HCT116 (cell line): ENCODE results near the gene PTPRO. TPM values are rescaled to one million over a fixed set of nuclear protein-coding genes. Genes with fewer than 3 reads are reported as not detected.

Experiments
- ATAC-seq: fragments of 200-7000 bp; cut with Tn5 transposase; 2 replicates; pipeline ENCODE4 v1.9.1; 2020; ENCODE audit warnings: mild to moderate bottlenecking, moderate library complexity
- BruUV-seq: library from RNA; stranded (reverse); fragments of 400-500 nt; replicated peaks from 2 replicates; lab custom pipeline; 2021; lab: Mats Ljungman, UMichigan
- CTCF ChIA-PET: fragments of 300-600 bp; sonication (Branson Sonifier 250); formaldehyde crosslinking; loops from one replicate; lab custom pipeline; 2021; ENCODE audit warnings: antibody characterized with exemption; lab: Charles Lee
- POLR2A ChIA-PET: fragments of 300-600, 350-600 bp; sonication (Branson Sonifier 250); formaldehyde crosslinking; loops from one replicate; lab custom pipeline; 2021; ENCODE audit warnings: antibody characterized with exemption; lab: Charles Lee
- RAD21 ChIA-PET, 2 experiments: fragments of 300-600 bp; sonication (Branson Sonifier 250); formaldehyde crosslinking; loops; one replicate each; lab custom pipeline; 2023; ENCODE audit warnings: low total read pairs in 2 of 2; ENCODE audit not compliant: uncharacterized antibody in 2 of 2, unreplicated experiment in 2 of 2, low non-redundant PET in 1 of 2; lab: Charles Lee
- DNase-seq: peaks from one replicate; pipeline ENCODE4 v3.0.0-alpha.2; 2010; ENCODE audit warnings: low read depth, low spot score
- H2AFZ ChIP-seq: fragments of 200-600 bp; shearing (Covaris generic), sonication (generic); 2 replicates; pipeline ENCODE4 v1.6.1; 2017; ENCODE audit warnings: low read depth, mixed run types, mixed read lengths, antibody characterized with exemption, low read length; ENCODE audit not compliant: poor library complexity, severe bottlenecking
- H3K27ac ChIP-seq: 2 replicates; pipeline ENCODE4 v1.5.1; 2012; ENCODE audit warnings: low read depth, low read length
- H3K27me3 ChIP-seq: fragments of 200-600 bp; sonication (generic); 2 replicates; pipeline ENCODE4 v1.6.1; 2016; ENCODE audit warnings: mixed run types, low read length, mixed read lengths; ENCODE audit not compliant: insufficient read depth
- H3K36me3 ChIP-seq, 2 experiments: fragments of 200-500 bp in 1 of 2; fragments of 200-600 bp in 1 of 2; sonication (Bioruptor generic) in 1 of 2; sonication (generic) in 1 of 2; 2 replicates each; pipeline versions ENCODE4 v1.5.1 to v1.6.1; 2014 to 2016; ENCODE audit warnings: low read length in 2 of 2, inconsistent platforms in 1 of 2, mixed read lengths in 1 of 2, mixed run types in 1 of 2; ENCODE audit not compliant: insufficient read depth in 2 of 2, control insufficient read depth in 1 of 2
- H3K4me1 ChIP-seq, 2 experiments: fragments of 200-600 bp in 1 of 2; sonication (generic) in 1 of 2; 2 replicates each; pipeline versions ENCODE4 v1.5.1 to v1.6.1; 2012 to 2017; ENCODE audit warnings: low read length in 2 of 2, inconsistent platforms in 1 of 2, mild to moderate bottlenecking in 1 of 2, mixed read lengths in 1 of 2, mixed run types in 1 of 2, moderate library complexity in 1 of 2; ENCODE audit not compliant: insufficient read depth in 2 of 2, control insufficient read depth in 1 of 2
- H3K4me2 ChIP-seq: fragments of 200-600 bp; sonication (generic); 2 replicates; pipeline ENCODE4 v1.6.1; 2017; ENCODE audit warnings: mixed run types, low read length, mixed read lengths
- H3K4me3 ChIP-seq, 2 experiments: fragments of 200-600 bp in 1 of 2; sonication (generic) in 1 of 2; replicated peaks in 1 of 2; 2 replicates each; pipeline ENCODE4 v1.5.1; 2011 to 2016; ENCODE audit warnings: low read length in 2 of 2, control low read depth in 1 of 2, low read depth in 1 of 2, mild to moderate bottlenecking in 1 of 2, mixed read lengths in 1 of 2, mixed run types in 1 of 2
- H3K79me2 ChIP-seq: fragments of 200-600 bp; sonication (generic); 2 replicates; pipeline ENCODE4 v1.6.1; 2017; ENCODE audit warnings: mild to moderate bottlenecking, mixed run types, low read length, moderate library complexity, mixed read lengths; ENCODE audit not compliant: insufficient read depth
- H3K9ac ChIP-seq: fragments of 200-600 bp; sonication (generic); 2 replicates; pipeline ENCODE4 v1.6.1; 2016; ENCODE audit warnings: low read length, mixed read lengths
- H3K9me2 ChIP-seq: fragments of 200-600 bp; sonication (generic), shearing (Covaris generic); 2 replicates; pipeline ENCODE4 v1.6.1; 2017; ENCODE audit warnings: mixed run types, mild to moderate bottlenecking, moderate library complexity; ENCODE audit not compliant: insufficient read depth
- H3K9me3 ChIP-seq, 2 experiments: fragments of 200-500 bp in 1 of 2; fragments of 200-600 bp in 1 of 2; sonication (Bioruptor generic) in 1 of 2; sonication (generic) in 1 of 2; 2 replicates each; pipeline ENCODE4 v1.6.1; 2014 to 2017; ENCODE audit warnings: low read length in 2 of 2, mixed read lengths in 2 of 2, inconsistent platforms in 1 of 2, low read depth in 1 of 2, mild to moderate bottlenecking in 1 of 2, mixed run types in 1 of 2, moderate library complexity in 1 of 2; ENCODE audit not compliant: control insufficient read depth in 1 of 2, insufficient read depth in 1 of 2
- H4K20me1 ChIP-seq: fragments of 200-600 bp; sonication (generic), shearing (Covaris generic); 2 replicates; pipeline ENCODE4 v1.6.1; 2017; ENCODE audit warnings: mixed run types, mild to moderate bottlenecking, moderate library complexity; ENCODE audit not compliant: insufficient read depth
- CBX3 ChIP-seq: IDR thresholded peaks from 2 replicates; pipeline ENCODE4 v1.6.1; 2012; ENCODE audit warnings: low read depth
- CEBPB ChIP-seq: IDR thresholded peaks from 2 replicates; pipeline ENCODE4 v1.6.1; 2012; ENCODE audit warnings: low read depth
- EGR1 ChIP-seq: IDR thresholded peaks from 2 replicates; pipeline ENCODE4 v1.6.1; 2012; ENCODE audit warnings: low read depth
- EZH2 ChIP-seq: fragments of 200-600 bp; sonication (generic); IDR thresholded peaks from 2 replicates; pipeline ENCODE4 v1.6.1; 2017; ENCODE audit warnings: antibody characterized with exemption, mixed run types
- JUND ChIP-seq: IDR thresholded peaks from 2 replicates; pipeline ENCODE4 v1.6.1; 2012
- POLR2A ChIP-seq: IDR thresholded peaks from 2 replicates; pipeline ENCODE4 v1.7.0; 2011; ENCODE audit warnings: borderline replicate concordance; ENCODE audit not compliant: insufficient read depth, insufficient read length; ENCODE audit errors: extremely low read depth
- RAD21 ChIP-seq: IDR thresholded peaks from 2 replicates; pipeline ENCODE4 v1.6.1; 2012; ENCODE audit warnings: low read depth, mild to moderate bottlenecking
- SP1 ChIP-seq: IDR thresholded peaks from 2 replicates; pipeline ENCODE4 v1.6.1; 2012; ENCODE audit warnings: low read depth
- TCF7L2 ChIP-seq: IDR thresholded peaks from 2 replicates; pipeline ENCODE4 v1.7.0; 2011; ENCODE audit warnings: borderline replicate concordance, inconsistent platforms; ENCODE audit not compliant: insufficient read depth, insufficient read length; ENCODE audit errors: extremely low read depth
- ZFX ChIP-seq: fragments of 450-650 bp; IDR thresholded peaks from 2 replicates; pipeline ENCODE4 v1.6.1; 2017
- intact Hi-C: fragments of 100-400 bp; cut with micrococcal nuclease; formaldehyde crosslinking; loops from 2 replicates; pipeline ENCODE4 v1.10.0; 2022
- total RNA-seq: library from RNA; stranded (reverse); gene quantifications from one replicate; pipeline ENCODE4 v1.2.1, GENCODE V29; 2021; ENCODE audit not compliant: unreplicated experiment
- TF ChIP-seq, protein P1 (sequence below), 3 experiments: fragments of 200-600 bp in 1 of 3; sonication (generic) in 1 of 3; IDR thresholded peaks in 2 of 3; conservative IDR thresholded peaks in 1 of 3; 2 replicates each; pipeline ENCODE4 v1.5.1; 2012 to 2017; ENCODE audit warnings: low read depth in 2 of 3, low read length in 2 of 3, antibody characterized with exemption in 1 of 3, borderline replicate concordance in 1 of 3, control low read depth in 1 of 3, mild to moderate bottlenecking in 1 of 3, mixed read lengths in 1 of 3, mixed run types in 1 of 3, moderate library complexity in 1 of 3; ENCODE audit not compliant: insufficient read depth in 1 of 3
- TF ChIP-seq, protein P2 (sequence below): IDR thresholded peaks from 2 replicates; pipeline ENCODE4 v1.6.1; 2012
- TF ChIP-seq, protein P3 (sequence below): IDR thresholded peaks from 2 replicates; pipeline ENCODE4 v1.6.1; 2011; ENCODE audit warnings: mild to moderate bottlenecking, low read length, moderate library complexity; ENCODE audit not compliant: insufficient replicate concordance; ENCODE audit errors: extremely low read depth

PTPRO gene
- total RNA-seq, 1 experiment from 2014 or later, result not detected

DNA sequence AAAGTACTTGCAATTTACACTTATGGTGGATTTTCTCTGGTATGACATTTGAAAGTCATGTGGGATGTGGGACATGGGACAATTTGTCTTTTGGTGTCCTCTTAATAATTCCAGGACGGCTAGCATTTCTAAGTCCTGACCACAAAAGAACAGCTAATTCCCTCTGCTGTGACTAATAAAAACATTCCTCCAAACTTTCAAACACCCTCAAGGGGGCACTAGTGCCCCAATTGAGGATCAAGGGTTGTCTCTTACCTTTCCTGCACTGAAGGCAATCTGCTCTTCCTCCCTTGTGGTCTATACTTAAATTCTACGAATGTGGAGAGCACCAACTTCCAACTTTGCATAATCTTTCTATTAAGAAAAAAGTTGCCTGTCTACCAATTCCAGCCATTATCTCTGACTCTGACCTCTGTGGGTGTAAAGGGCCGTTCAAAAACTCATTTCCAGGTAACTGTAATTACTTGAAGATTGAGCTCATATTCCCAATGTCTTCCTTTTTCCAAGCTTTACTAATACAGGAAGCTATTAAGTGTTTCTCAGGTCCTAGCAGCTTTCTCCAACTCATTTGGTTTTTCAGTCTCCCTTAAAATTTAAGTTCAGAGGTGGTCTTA, 210.2 kb downstream of the PTPRO start:
- Histone ChIP-seq H4K20me1 (no peaks in the 10 kb centered on the region), H3K27ac (no peak overlapping the region), H2AFZ (peak overlapping the region; percentile 74), H3K27me3 (no peaks in the 10 kb centered on the region), H3K36me3 (no peaks in the 10 kb centered on the region), H3K4me1 (peaks cover 0 to 4% of the 10 kb centered on the region in 2 experiments; a peak in 1 of 4 replicates), H3K4me3 (no peak overlapping the region), H3K9ac (no peak overlapping the region), H3K9me3 (no peaks in the 10 kb centered on the region), H3K9me2 (no peaks in the 10 kb centered on the region), H3K79me2 (no peaks in the 10 kb centered on the region), H3K4me2 (no peak overlapping the region)
- BruUV-seq, result no TSS peak
- ChIA-PET RAD21 (interaction anchor here (0.6 to 2.1 kb wide), 6 partner anchors 38 to 367 kb away, joined by 3 to 12 read pairs (median 4); no protein-coding TSS in a partner anchor), POLR2A (interaction anchor here (0.6 to 1.1 kb wide), 3 partner anchors 51 to 324 kb away, joined by 3 to 4 read pairs (median 3); partner anchors contain the start of gene EPS8), CTCF (interaction anchor here (0.7 to 2.9 kb wide), 27 partner anchors 8 to 729 kb away, joined by 3 to 104 read pairs (median 4); partner anchors contain the start of genes C12orf60, DERA and WBP11)
- intact Hi-C loops, result loop anchor here (1.0 to 10.0 kb wide), 3 partner anchors 52 to 324 kb away; no protein-coding TSS in a partner anchor
- TF ChIP-seq SP1, result no peak
- TF ChIP-seq, protein P1, sequence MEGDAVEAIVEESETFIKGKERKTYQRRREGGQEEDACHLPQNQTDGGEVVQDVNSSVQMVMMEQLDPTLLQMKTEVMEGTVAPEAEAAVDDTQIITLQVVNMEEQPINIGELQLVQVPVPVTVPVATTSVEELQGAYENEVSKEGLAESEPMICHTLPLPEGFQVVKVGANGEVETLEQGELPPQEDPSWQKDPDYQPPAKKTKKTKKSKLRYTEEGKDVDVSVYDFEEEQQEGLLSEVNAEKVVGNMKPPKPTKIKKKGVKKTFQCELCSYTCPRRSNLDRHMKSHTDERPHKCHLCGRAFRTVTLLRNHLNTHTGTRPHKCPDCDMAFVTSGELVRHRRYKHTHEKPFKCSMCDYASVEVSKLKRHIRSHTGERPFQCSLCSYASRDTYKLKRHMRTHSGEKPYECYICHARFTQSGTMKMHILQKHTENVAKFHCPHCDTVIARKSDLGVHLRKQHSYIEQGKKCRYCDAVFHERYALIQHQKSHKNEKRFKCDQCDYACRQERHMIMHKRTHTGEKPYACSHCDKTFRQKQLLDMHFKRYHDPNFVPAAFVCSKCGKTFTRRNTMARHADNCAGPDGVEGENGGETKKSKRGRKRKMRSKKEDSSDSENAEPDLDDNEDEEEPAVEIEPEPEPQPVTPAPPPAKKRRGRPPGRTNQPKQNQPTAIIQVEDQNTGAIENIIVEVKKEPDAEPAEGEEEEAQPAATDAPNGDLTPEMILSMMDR (IDR thresholded peaks at IDR 0.05 in 2 of 3, conservative IDR thresholded peaks at IDR 0.05 in 1 of 3; ENCODE audit: borderline replicate concordance in 1 of 3, insufficient read depth in 1 of 3, low read depth in 2 of 3, low read length in 2 of 3), result peak; percentile 62 to 68 (median 65); a peak in 5 of 6 replicates
- peak; percentile 83 for TF ChIP-seq RAD21
- no peak for TF ChIP-seq TCF7L2
- DNase-seq (peak; percentile 72), ATAC-seq (peak; percentile 96)

- Histone ChIP-seq H3K36me3 (no peaks in the 10 kb centered on the region), H3K4me1 (peaks cover 0 to 4% of the 10 kb centered on the region in 2 experiments; a peak in 1 of 4 replicates), H3K9ac (no peak overlapping the region), H3K27me3 (no peaks in the 10 kb centered on the region), H3K27ac (no peak overlapping the region), H3K9me2 (no peaks in the 10 kb centered on the region), H2AFZ (no peak overlapping the region), H3K9me3 (no peaks in the 10 kb centered on the region), H3K4me2 (no peak overlapping the region), H3K4me3 (no peak overlapping the region), H4K20me1 (no peaks in the 10 kb centered on the region), H3K79me2 (no peaks in the 10 kb centered on the region)
- BruUV-seq, result no TSS peak
- no peak for DNase-seq
- intact Hi-C loops, result loop anchor here (10.0 kb wide), 1 partner anchor 240 kb away; no protein-coding TSS in a partner anchor
- ATAC-seq, result no peak
- RAD21 ChIA-PET, result no interaction called here
- CTCF ChIA-PET, result interaction anchor here (2.8 kb wide), 1 partner anchor 50 kb away, joined by 16 read pairs; no protein-coding TSS in a partner anchor
- POLR2A ChIA-PET, result no interaction called here
- TF ChIP-seq RAD21, result no peak
- no peak for TF ChIP-seq TCF7L2
- no peak for TF ChIP-seq JUND
- no peak for TF ChIP-seq CBX3
- TF ChIP-seq EZH2, result no peak
- no peak for TF ChIP-seq ZFX
- no peak for TF ChIP-seq POLR2A
- TF ChIP-seq, protein P2, sequence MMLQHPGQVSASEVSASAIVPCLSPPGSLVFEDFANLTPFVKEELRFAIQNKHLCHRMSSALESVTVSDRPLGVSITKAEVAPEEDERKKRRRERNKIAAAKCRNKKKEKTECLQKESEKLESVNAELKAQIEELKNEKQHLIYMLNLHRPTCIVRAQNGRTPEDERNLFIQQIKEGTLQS, result no peak
- TF ChIP-seq CEBPB, result no peak
- no peak for TF ChIP-seq EGR1
- TF ChIP-seq, protein P3, sequence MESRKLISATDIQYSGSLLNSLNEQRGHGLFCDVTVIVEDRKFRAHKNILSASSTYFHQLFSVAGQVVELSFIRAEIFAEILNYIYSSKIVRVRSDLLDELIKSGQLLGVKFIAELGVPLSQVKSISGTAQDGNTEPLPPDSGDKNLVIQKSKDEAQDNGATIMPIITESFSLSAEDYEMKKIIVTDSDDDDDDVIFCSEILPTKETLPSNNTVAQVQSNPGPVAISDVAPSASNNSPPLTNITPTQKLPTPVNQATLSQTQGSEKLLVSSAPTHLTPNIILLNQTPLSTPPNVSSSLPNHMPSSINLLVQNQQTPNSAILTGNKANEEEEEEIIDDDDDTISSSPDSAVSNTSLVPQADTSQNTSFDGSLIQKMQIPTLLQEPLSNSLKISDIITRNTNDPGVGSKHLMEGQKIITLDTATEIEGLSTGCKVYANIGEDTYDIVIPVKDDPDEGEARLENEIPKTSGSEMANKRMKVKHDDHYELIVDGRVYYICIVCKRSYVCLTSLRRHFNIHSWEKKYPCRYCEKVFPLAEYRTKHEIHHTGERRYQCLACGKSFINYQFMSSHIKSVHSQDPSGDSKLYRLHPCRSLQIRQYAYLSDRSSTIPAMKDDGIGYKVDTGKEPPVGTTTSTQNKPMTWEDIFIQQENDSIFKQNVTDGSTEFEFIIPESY, result no peak
Measured at GRCh38 chr12:15534322-15534721, 212.0 kb downstream of the PTPRO start.
